D341Med (cell line): Measurements from ENCODE around the gene C6orf15.

Experiments
- DNase-seq: peaks from one replicate; pipeline ENCODE4 v3.0.0; 2012; ENCODE audit warnings: low spot score

Gene C6orf15

DNA sequence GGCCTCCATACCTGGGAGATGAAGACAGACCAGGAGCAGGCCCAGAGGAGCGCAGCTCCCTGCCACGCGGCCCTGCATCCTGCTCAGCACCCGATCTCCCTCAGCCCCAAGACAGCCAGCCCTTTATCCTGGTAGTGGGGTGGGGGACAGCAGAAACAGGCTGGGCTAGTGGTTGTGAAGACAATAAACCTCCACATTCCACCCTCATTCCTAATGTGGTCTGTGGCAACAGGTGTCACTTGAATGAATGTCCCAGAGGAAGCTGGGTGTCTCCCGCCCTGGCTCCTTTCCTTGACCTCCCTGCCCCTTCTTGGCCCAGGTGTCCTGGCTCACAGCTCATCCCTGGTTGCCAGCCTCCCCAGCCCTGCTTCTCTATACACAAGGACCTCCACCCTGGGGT lies at the start of gene C6orf15:
Gene C6orf15 (minus strand): TSS at position 98 of the 400 bp plus-strand sequence. CDS start 20 bp downstream, at position 78.
- DNase-seq: no peak

DNA sequence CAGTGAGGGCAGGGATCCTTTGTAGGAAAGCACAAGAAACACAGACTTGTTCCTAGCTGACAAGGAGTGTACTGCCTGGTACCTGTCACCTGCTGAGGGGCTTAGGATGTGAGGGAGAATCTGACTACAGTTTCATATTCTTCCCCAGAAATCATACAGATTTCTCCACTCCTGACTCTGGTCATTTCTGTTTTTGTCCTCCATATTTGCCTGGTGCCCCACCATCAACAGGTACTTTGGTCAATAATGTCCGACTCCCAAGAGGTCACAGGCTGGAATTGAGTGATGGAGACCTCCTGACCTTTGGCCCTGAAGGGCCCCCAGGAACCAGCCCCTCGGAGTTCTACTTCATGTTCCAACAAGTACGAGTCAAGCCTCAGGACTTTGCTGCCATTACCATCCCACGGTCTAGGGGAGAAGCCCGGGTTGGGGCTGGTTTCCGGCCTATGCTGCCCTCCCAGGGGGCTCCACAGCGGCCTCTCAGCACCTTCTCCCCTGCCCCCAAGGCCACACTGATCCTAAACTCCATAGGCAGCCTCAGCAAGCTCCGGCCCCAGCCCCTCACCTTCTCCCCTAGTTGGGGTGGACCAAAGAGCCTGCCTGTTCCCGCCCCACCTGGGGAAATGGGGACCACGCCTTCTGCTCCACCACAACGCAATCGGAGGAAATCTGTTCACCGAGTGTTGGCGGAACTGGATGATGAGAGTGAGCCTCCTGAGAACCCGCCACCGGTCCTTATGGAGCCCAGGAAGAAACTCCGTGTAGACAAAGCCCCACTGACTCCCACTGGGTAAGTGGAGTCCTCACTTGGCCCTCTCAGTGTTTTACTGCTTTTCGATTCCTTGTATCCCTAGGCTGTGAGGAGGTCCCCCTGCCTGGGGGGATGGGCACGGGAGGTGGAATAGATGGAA lies 49.1 kb upstream of the C6orf15 start:
- no peak for DNase-seq

DNA sequence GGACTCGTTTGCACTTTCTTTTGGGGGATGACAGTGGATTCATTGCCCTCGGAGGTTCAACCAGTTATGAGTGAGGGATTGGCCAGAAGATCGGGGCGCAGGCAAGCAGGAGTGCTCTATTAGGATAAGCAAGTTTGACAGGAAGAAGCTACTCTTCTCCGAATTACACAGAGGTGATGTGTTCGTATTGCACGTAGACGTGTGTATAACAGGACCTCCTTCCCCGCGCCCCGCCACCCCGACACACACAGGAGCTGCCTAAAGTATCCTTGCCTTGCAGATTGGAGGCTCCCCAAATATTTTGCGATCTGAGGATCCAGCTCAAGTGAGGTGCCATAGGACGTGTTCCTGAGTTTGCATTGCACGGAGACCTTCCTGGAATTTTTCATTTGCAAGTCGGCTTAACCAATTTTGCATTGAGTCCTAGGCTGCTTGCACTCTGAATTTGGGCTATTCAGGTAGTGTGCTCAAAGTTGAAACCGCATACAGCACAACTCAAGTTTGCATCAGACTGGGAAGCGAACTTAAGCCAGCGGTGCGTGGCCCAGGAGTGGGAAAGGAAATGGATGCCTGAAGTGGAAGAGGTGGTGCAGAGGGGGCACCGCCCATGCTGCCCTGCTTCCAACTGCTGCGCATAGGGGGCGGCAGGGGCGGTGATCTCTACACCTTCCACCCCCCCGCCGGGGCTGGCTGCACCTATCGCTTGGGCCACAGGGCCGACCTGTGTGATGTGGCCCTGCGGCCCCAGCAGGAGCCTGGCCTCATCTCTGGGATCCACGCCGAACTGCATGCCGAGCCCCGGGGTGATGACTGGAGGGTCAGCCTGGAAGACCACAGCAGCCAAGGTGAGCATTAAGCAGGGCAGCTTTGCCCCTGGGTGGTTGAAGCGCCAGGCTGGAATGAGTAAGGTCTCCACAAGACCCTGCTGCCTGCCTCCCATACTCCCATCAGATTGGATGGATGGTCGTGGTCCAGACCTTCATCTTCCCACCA lies 46.8 kb upstream of the C6orf15 start:
- DNase-seq: no peak

DNA sequence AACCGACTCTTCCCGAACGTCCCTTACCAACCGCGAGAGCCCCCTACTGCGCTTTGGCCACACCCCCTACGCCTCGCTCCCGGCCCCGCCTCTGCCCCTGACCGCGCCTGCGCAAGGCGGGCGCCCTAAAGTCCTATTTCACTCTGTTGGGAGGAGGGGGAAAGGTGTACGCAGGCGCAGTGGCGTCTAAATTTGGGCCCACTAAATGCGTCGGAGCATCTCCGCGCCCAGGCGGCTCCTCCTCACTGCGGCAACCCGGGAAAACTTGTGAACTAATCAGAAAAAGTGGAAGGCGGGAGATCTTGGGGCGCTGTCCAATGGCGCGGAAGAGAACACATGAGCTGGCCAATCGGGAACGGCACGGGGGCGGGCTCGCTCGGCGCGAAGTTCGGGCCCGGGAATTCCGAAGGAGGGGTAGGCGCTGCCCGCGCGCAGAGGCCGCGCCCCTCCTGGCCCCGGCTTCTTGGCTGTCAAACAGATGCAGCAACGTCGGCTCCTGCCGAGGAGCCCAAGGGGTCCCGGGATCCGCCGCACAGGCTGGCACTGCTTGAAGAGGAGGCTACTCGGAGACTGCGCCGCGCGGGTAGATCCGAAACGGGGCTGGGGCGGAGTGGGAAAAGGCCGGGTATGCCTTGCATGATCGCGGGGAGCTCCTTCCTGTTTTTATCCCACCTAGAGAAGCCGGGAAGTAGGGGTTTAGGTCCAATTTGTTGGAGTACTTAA lies 45.9 kb upstream of the C6orf15 start, which contains the start of gene TCF19:
Gene TCF19 (plus strand): TSS at position 450 of the 723 bp plus-strand sequence. CDS start 881 bp downstream, outside the sequence.
- peak; percentile 99 for DNase-seq

DNA sequence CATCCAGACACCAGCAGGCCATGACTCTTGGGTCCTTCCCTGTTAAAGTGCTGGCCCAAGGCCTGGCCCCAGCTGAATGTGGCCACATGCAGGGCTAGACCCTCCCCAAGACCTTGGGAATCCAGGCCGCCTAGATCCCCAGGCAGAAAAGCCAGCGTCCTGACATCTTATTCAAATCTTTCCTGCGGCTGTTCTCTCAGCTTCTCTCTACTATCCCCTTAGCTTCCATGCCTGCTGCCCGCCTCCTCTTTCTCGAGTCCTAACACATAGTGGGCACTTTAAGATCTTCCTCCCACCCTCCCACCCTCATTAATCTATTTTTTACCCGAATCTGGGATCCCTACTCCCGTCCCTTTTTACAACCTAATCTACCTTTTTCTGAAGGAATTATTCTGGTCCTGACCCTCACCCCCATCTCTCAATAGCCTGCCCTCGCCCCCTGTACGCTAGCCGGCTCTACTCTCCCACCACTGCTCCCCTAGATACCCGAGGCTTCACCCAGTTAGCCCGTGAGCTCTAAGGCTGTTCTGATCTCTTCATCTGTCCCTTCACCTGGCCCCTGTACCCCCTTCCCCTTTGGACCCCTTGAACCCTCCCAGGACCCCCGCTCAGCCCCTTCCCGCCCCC lies 45.3 kb upstream of the C6orf15 start, which contains the start of gene CCHCR1:
Gene CCHCR1 (minus strand): TSS at position 290 of the 627 bp plus-strand sequence. CDS start 202 bp downstream, at position 88.
- no peak for DNase-seq

DNA sequence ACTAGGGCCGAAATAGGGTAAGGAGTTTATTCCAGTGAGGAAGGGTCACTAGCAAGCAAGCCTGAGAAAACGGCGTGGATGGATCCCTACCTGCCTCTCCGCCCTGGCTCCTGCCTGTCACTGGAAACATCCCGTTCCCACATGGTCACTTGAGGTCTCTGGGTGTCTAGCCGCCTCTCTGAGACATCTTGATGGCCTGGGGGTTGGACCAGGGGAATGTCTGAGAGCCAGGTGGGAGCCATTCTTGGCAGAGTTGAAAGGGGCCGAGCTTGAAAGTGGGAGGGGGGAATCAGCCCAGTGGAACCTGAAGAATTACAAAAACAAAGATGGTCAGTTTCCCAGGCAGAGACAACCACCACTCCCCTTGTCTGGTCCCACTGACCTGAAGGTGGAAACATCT lies 44.3 kb upstream of the C6orf15 start:
- DNase-seq: no peak

DNA sequence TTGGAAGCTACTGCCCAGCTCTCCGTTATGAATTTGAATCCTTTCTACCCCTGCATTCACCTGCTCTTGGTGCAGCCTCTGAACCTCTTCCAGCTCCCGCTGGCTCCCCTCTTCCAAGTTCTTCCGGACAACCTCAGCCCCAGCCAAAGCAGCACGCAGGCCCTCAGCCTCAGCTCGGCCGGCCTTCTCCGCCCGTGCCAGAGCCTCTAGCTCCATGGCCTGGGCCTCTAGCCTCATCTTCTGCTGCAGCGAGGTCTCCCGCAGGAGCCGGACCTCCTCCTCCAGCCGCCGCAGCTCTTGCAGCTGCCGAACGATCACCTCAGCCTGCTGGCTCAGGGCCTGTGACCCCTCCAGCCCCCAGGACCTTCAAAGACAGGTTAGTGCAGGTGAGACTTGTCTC lies 42.1 kb upstream of the C6orf15 start:
- DNase-seq: no peak

DNA sequence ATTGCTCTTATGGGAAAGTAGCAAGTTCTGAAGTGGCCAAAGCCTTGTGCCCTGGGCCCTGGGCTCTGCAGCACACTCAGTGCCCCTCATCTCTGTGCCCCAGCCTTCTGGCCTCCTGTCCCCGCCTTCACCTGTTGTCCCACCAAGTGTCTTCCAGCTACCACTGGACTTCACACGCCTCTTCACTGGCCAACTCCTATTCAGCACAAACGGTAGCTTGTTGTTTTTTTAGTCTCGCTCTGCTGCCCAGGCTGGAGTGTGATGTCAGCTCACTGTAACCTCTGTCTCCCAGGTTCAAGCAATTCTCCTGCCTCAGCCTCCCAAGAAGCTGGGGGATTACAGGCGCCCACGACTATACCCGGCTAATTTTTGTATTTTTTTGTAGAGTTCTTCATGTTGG lies 40.4 kb upstream of the C6orf15 start:
- no peak for DNase-seq

DNA sequence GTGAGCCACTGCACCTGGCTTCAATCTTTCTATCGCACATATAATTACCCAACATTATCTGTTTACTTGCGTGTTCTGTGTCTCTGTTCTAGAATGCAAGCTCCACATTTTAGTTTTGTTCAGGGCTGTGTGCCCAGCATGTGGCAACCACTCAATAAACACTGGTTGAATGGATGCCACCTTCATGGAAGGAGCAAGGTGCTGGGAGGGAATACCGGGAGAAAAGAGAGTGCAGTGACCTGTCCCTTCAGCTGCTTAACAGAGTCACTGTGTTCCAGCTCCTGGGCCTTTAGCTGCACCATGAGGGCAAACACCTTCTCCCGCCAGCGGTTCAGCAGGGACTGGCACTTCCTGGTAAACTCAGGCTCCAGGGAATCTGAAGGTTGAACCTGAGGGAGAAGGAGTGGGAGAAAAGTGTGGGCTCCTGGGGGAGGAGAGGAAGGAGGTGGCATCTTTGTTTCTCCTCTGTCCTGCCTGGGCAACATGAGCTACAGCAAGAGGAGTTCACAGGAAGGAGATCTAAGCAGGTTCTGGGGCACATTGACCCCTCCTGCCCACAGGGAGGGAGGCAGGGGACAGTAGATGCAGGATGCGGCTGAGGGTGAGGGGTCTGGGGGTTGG lies 37.6 kb upstream of the C6orf15 start:
- no peak for DNase-seq

DNA sequence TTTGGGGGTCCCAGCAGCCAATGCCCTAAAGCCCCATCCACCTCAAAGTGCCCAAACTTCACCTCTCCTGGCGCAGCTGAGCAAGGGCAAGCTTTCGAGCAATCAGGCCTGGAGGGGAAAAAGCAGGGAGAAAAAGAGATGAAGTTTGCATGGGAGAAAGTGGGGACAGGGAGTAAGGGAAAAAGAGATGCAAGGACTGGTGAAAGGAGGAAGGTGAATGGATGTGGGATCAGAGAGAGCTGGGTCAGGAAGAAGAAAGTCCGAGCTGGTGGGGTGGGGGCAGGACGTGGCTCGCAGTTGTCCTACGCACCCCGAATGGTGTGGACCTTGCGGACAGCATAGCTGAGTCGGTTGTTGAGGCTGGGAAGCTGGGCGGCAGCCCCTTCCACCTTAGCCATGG lies 33.0 kb upstream of the C6orf15 start:
- no peak for DNase-seq

DNA sequence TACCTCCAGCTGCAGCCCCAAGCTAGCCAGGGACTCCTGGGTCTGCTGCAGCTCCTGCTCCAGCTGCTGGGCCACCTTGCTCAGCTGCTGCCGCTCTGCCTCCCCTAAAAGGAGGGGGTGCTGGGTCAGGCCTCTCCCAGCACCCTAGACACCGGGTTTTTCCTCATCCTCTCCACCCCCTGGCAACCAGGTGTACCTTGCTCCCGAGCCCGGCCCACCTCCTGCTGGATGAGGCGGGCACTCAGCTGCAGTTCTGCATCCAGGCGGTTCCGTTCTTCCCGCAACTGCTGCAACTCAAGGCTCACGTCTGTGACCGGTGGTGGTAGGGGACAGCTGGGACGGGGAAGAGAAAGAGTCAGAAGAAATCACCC lies 32.6 kb upstream of the C6orf15 start:
- DNase-seq: no peak

DNA sequence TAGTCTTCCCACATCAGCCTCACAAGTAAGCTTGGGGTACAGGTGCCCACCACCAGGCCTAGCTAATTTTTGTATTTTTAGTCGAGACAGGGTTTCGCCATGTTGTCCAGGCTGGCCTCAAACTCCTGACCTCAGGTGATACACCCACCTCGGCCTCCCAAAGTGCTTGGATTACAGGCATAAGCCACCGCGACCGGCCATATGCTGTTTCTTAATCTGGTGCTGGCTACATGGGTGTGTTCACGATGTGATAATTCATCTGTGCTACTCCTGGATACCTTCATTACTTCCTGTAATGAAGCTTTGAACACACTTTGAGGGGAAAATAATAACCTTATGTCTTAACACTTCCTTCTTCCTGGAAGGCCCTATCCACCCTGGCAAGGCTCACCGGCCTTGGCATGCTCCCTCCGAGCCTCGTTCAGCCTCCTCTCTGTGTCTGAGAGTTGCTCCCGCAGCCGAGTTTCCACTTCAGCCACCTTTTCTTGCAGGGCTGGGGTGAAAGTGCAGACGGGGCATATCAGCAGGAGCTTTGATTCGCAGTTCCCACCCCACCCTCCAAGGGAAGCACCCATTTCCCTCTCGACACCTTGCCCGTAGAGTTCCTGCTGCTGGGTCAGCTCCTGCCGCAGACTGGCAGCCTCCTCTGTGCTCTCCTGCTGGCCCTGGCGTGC lies 32.1 kb upstream of the C6orf15 start:
- DNase-seq: no peak

DNA sequence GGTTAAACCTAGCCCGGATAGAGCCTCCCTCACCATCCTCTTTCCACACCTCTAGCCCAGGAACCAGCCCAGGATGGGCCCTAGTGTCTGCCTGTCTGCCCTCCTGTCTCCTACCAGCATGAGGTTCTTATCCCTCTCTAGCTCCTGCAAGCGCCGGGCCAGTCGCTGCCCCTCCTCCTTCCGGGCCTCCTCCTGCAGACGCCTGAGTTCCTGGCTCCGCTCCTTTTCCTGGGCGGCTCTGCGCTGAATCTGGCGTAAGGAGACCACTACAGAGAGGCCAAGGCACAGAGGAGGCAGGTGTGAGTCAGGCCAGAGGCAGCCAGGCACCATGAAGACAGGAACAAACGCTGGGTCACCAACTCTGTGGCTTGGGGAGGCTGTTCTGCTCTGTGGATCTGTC lies 30.8 kb upstream of the C6orf15 start:
- DNase-seq: no peak

DNA sequence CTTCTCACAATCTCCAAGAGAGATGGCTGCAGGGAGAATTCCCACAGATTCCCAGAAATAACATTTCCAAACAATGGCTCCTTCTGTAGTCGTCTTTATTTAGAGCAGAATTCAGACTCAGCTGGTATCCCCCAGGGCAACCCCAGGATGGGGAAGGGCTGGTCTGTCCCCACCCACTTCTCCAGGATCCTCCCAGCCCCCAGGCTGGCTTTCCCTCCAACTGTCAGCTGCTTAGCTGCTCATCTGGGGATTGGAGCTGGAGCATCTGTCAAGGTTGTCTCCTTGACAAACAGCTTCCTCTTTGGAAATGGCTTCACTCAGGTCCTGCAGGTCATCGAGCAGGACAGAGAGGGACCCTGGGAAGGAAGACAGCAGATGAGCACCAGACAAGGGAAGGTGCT lies 30.0 kb upstream of the C6orf15 start:
- DNase-seq: peak; percentile 73

DNA sequence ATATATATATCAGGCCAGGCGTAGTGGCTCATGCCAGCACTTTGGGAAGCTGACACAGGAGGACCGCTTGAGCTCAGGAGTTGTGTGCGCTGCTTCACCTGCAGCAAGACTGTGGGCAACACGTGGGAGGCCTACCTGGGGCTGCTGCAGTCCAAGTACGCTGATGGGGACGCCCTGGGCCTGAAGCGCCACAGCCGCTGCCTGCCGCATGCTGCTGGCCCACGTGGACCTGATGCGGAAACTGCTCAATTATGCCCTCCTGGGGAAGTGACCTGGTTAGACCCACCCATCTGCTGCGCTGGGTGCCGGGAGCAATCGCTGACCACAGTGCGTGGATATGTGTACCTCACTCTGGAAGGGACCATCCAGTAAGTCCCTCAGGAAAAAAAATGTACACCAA lies 28.3 kb upstream of the C6orf15 start:
- no peak for DNase-seq

DNA sequence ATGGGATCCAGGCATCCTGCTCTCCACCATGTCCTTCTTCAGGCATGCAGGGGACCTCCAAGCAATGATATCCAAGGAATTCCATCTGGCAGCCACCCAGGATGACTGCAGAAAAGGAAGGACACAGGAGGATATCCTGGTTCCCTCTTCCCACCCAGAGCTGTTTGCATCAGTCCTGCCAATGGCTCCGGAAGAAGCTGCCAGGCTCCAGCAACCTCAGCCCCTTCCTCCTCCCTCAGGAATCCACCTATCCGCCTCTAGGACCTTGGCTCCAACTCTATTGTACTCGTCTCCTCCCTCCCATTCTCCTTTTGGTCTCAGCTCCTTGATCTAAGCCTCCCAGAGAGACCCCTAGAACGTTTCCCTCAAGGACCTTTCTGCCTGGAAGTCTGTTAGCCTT lies 27.2 kb upstream of the C6orf15 start:
- no peak for DNase-seq

DNA sequence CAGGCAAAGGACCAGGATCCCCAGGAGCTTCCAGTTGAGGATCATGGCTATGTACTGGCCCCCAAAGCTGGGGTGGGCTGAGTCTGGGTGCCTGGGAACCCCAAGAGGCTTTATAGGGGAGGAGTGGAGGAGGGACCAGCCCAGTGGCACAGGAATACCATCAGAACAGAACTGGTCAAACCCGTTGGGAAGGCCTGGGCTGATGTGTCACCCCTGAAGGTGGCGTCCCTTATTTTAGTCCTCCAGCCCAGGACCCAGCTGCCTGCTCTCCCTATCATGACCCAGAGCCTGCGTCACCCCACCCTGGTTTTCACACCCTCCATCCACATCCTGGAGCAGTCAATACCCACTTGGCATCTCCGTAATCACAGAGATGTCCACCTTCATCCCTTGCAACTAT lies 26.6 kb upstream of the C6orf15 start, which contains the start of gene PSORS1C2:
Gene PSORS1C2 (minus strand): TSS at position 85 of the 400 bp plus-strand sequence. CDS start 40 bp downstream, at position 45.
- no peak for DNase-seq

DNA sequence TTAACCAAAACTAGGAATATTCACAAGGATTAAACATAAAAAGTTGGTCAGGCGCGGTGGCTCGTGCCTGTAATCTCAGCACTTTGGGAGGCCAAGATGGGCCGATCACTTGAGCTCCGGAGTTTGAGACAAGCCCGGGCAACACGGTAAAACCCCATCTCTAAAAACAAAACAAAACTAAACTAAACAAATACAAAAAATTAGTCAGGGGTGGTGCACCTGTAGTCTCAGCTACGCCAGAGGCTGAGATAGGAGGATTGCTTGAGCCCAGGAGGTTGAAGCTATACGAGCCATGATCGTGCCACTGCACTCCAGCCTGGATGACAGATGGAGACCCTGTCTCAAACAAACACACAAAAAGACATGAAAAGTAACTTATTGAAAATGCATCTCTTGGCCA lies 23.3 kb upstream of the C6orf15 start:
- no peak for DNase-seq

DNA sequence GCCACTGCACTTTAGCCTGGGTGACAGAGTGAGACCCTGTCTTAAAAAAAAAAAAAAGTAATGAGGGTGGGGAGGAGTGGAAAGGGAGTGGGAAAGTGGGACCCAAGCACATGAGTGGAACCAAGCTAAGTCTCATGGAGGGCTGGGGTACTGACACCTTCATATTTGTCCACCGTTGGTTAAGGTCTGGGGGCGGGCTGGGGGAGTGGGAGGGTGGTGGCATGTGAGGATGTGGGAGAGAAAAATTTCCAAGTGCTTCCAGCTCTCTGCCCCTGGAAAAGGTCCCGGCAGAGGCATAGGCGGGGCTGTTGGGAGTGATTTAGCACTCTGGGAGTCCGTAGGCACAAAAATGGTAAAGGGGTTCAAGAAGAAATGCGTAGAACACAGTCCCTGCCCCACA lies 20.4 kb upstream of the C6orf15 start:
- no peak for DNase-seq

DNA sequence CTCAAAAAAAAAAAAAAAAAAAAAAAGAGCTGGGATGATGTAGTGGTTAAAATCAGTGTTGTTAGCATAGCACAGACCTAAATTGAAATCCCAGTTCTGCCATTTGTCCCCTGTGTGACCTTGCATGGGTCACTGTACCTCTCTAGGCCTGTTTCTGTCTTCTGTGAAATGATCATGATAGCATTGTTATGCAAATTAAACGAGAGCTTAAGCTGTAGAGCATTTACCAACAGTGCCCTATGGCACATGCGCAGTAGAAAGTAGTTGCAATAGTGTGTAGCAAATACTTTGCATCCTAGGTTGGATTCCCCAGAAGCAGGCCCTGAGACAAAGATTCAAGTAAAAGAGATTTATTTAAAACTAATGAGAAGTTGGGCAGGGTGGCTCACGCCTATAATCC lies 19.2 kb upstream of the C6orf15 start:
- no peak for DNase-seq
